A549 (cell line): ENCODE results near the gene RPS17. TPM values are rescaled to one million over a fixed set of nuclear protein-coding genes. Genes with fewer than 3 reads are reported as not detected.
"Not testable (repeated sequence)": the region's sequence is repeated elsewhere in the genome, so short reads cannot be mapped to it uniquely, and the experiment has no call there.

Source experiments
- ATAC-seq, 2 experiments: fragments of 200-7000 bp in 1 of 2; fragments of >200 bp in 1 of 2; cut with Nextera tagmentation in 1 of 2; cut with Tn5 transposase in 1 of 2; 3 replicates each; pipeline versions ENCODE4 v1.8.0 to v1.9.1; 2018 to 2020; ENCODE audit warnings: mild to moderate bottlenecking in 1 of 2, moderate library complexity in 1 of 2
- CTCF ChIA-PET: fragments of 300-600 bp; sonication (Branson Sonifier 250); formaldehyde crosslinking; extraction: SDS; loops from one replicate; lab custom pipeline; 2021; ENCODE audit warnings: antibody characterized with exemption, inconsistent platforms; lab: Yijun Ruan, JAX
- POLR2A ChIA-PET: fragments of 350-600 bp; formaldehyde crosslinking; extraction: SDS; loops from one replicate; lab custom pipeline; 2021; ENCODE audit warnings: antibody characterized with exemption, inconsistent platforms; lab: Yijun Ruan, JAX
- DNase-seq, 2 experiments: peaks; one replicate each; pipeline versions ENCODE4 v3.0.0 to v3.0.0-alpha.2; 2011 to 2016; ENCODE audit warnings: low read depth in 1 of 2, low spot score in 1 of 2
- FAIRE-seq: peaks from 2 replicates; lab custom pipeline; 2011; peaks lifted over from hg19 to GRCh38; lab: Jason Lieb, UNC
- H3K27ac ChIP-seq, 2 experiments: fragments of >200 bp; sonication (Bioruptor Twin); formaldehyde crosslinking; 3 replicates each; pipeline ENCODE4 v1.5.1; 2016 to 2017
- H3K4me1 ChIP-seq: fragments of >200 bp; sonication (Bioruptor Twin); formaldehyde crosslinking; 3 replicates; pipeline ENCODE4 v1.6.1; 2016
- H3K4me2 ChIP-seq: fragments of >200 bp; sonication (Bioruptor Twin); formaldehyde crosslinking; 3 replicates; pipeline ENCODE4 v1.6.1; 2016
- H3K4me3 ChIP-seq: fragments of >200 bp; sonication (Bioruptor Twin); formaldehyde crosslinking; 3 replicates; pipeline ENCODE4 v1.5.1; 2016
- H3K9me3 ChIP-seq: fragments of >200 bp; sonication (Bioruptor Twin); formaldehyde crosslinking; 3 replicates; pipeline ENCODE4 v1.6.1; 2016
- BCL3 ChIP-seq: fragments of >200 bp; sonication (Bioruptor Twin); formaldehyde crosslinking; IDR thresholded peaks from 3 replicates; pipeline ENCODE4 v1.6.1; 2016
- BHLHE40 ChIP-seq: IDR thresholded peaks from 2 replicates; pipeline ENCODE4 v1.6.1; 2012; ENCODE audit warnings: low read depth, low read length, inconsistent platforms
- EHF ChIP-seq: fragments of 250-450 bp; sonication (Bioruptor Pico); IDR thresholded peaks from 2 replicates; pipeline ENCODE4 v1.5.0; 2020; ENCODE audit warnings: mild to moderate bottlenecking
- FOSB ChIP-seq: fragments of 250-450 bp; sonication (Bioruptor Pico); IDR thresholded peaks from 2 replicates; pipeline ENCODE4 v1.5.0; 2020; ENCODE audit warnings: mild to moderate bottlenecking, moderate library complexity
- HDAC2 ChIP-seq: fragments of 200-600 bp; sonication (generic); IDR thresholded peaks from 2 replicates; pipeline ENCODE4 v1.6.1; 2016
- HEYL ChIP-seq: fragments of 250-450 bp; sonication (Bioruptor Pico); IDR thresholded peaks from 2 replicates; pipeline ENCODE4 v1.8.0; 2021; ENCODE audit warnings: mild to moderate bottlenecking, moderate library complexity
- HOXA7 ChIP-seq: fragments of 250-450 bp; sonication (Bioruptor Pico); IDR thresholded peaks from 2 replicates; pipeline ENCODE4 v1.5.0; 2020; ENCODE audit warnings: mild to moderate bottlenecking, moderate library complexity
- HOXB5 ChIP-seq: fragments of 250-450 bp; sonication (Bioruptor Pico); IDR thresholded peaks from 2 replicates; pipeline ENCODE4 v1.5.0; 2020; ENCODE audit warnings: mild to moderate bottlenecking, moderate library complexity
- JUN ChIP-seq, 2 experiments: fragments of >200 bp; sonication (Bioruptor Twin); formaldehyde crosslinking; IDR thresholded peaks; 2 replicates in 1 of 2; 3 replicates in 1 of 2; pipeline ENCODE4 v1.6.1; 2016 to 2017
- KDM1A ChIP-seq: fragments of 200-600 bp; sonication (generic); IDR thresholded peaks from 2 replicates; pipeline ENCODE4 v1.6.1; 2016; ENCODE audit warnings: low read depth, mild to moderate bottlenecking
- KDM5A ChIP-seq: fragments of 200-600 bp; sonication (generic); IDR thresholded peaks from 2 replicates; pipeline ENCODE4 v1.6.1; 2016; ENCODE audit warnings: antibody characterized with exemption, mild to moderate bottlenecking
- MAZ ChIP-seq: fragments of 150-350 bp; IDR thresholded peaks from 2 replicates; pipeline ENCODE4 v1.6.1; 2014; ENCODE audit warnings: antibody characterized with exemption, low read depth, low read length, borderline replicate concordance
- NR3C1 ChIP-seq: fragments of >200 bp; sonication (Bioruptor Twin); formaldehyde crosslinking; IDR thresholded peaks from 3 replicates; pipeline ENCODE4 v1.6.1; 2017
- PBX3 ChIP-seq: IDR thresholded peaks from 2 replicates; pipeline ENCODE4 v1.6.1; 2012
- POLR2AphosphoS2 ChIP-seq: conservative IDR thresholded peaks from 2 replicates; pipeline ENCODE4 v1.6.1; 2012; ENCODE audit warnings: low read length, improper control_type of control experiment, inconsistent platforms
- REST ChIP-seq: fragments of 200-600 bp; sonication (generic); IDR thresholded peaks from 2 replicates; pipeline ENCODE4 v1.6.1; 2016; ENCODE audit warnings: antibody characterized with exemption, mild to moderate bottlenecking, moderate library complexity
- TFCP2L1 ChIP-seq: fragments of 250-450 bp; sonication (Bioruptor Pico); IDR thresholded peaks from 2 replicates; pipeline ENCODE4 v1.5.0; 2021; ENCODE audit warnings: mild to moderate bottlenecking
- TP53 ChIP-seq: fragments of 250-450 bp; sonication (Bioruptor Pico); IDR thresholded peaks from 2 replicates; pipeline ENCODE4 v1.5.0; 2021; ENCODE audit warnings: mild to moderate bottlenecking, moderate library complexity
- USF2 ChIP-seq: fragments of 450-650 bp; IDR thresholded peaks from 2 replicates; pipeline ENCODE4 v1.6.1; 2014; ENCODE audit warnings: antibody characterized with exemption
- ZNF302 ChIP-seq: fragments of 250-450 bp; sonication (Bioruptor Pico); IDR thresholded peaks from 2 replicates; pipeline ENCODE4 v1.9.0; 2021; ENCODE audit warnings: inconsistent platforms, mild to moderate bottlenecking, moderate library complexity
- WGBS: methylation state at CpG from one replicate; pipeline ENCODE4 v1.1.6; 2017; ENCODE audit errors: missing lambda C conversion rate; 5-methylcytosine and 5-hydroxymethylcytosine counted together
- polyA plus RNA-seq, 4 experiments: library from polyadenylated mRNA; depleted of rRNA in 3 of 4; stranded (reverse); fragments of >200 nt; fragmentation: RNase III in 1 of 4; extraction: RNeasy Plus Mini Kit Qiagen cat#74134 plus additional on column Dnase treatment in 1 of 4; gene quantifications; 2 replicates in 3 of 4; 3 replicates in 1 of 4; pipeline ENCODE4 v1.2.3, GENCODE V29; 2011 to 2017

Gene RPS17
- polyA plus RNA-seq, 2 of the 4 experiments (the other 2 are of a cell fraction): 6,127 to 8,061 TPM

GRCh38 chr15:82534457-82534861, 5.8 kb downstream of the RPS17 start:
- DNase-seq, H3K4me2 ChIP-seq, H3K4me3 ChIP-seq, H3K9me3 ChIP-seq, H3K27ac ChIP-seq, POLR2A ChIA-PET, ATAC-seq, FAIRE-seq: not testable (repeated sequence)
- TF ChIP-seq HOXA7 (CRISPR knock-in tag) (peak; percentile 72; the same call in 1 of the 2 replicates), KDM1A (0 out of 2 replicates have a peak, but pooled peaks have one; percentile 19), TFCP2L1 (peak; percentile 59; the same call in 1 of the 2 replicates), HDAC2 (0 out of 2 replicates have a peak, but pooled peaks have one; percentile 28), FOSB (CRISPR knock-in tag) (0 out of 2 replicates have a peak, but pooled peaks have one; percentile 23)
- H3K4me1 ChIP-seq: peaks cover 29% of the 10 kb centered on the region
- WGBS: 95% methylated on average over 3 of the region's 3 CpGs
- CTCF ChIA-PET: interaction anchor here (1.8 kb wide), 1 partner anchor 477 kb away, joined by 6 read pairs; the partner anchor contains the start of gene C15orf40

GRCh38 chr15:82533801-82534200, 6.5 kb downstream of the RPS17 start:
- POLR2A ChIA-PET: no interaction called here
- WGBS: 83% methylated on average over 2 of the region's 3 CpGs
- TF ChIP-seq HOXA7 (CRISPR knock-in tag) (no peak), BHLHE40 (no peak), TP53 (no peak), HOXB5 (CRISPR knock-in tag) (no peak), POLR2AphosphoS2 (no peak), JUN (IDR thresholded peaks at IDR 0.05) (no peak), NR3C1 (no peak), USF2 (no peak), HEYL (CRISPR knock-in tag) (no peak), PBX3 (no peak), EHF (CRISPR knock-in tag) (no peak), KDM5A (no peak), ZNF302 (CRISPR knock-in tag) (no peak), MAZ (no peak), BCL3 (no peak), KDM1A (no peak), REST (no peak)
- no peak overlapping the region for H3K27ac ChIP-seq
- no peak overlapping the region for H3K4me3 ChIP-seq
- DNase-seq (no peak), FAIRE-seq (no peak), ATAC-seq (peak in 1 of 2 experiments; percentile 16; a peak in 3 of 6 replicates)
- no peak overlapping the region for H3K4me2 ChIP-seq
- H3K4me1 ChIP-seq: peaks cover 27% of the 10 kb centered on the region
- H3K9me3 ChIP-seq: no peaks in the 10 kb centered on the region
- CTCF ChIA-PET: interaction anchor here (1.8 to 5.9 kb wide), 2 partner anchors 467 to 478 kb away, joined by 6 to 42 read pairs; partner anchors contain the start of gene C15orf40
